ENCODE data around the gene GPI.
"Not testable (repeated sequence)": the region's sequence is repeated elsewhere in the genome, so short reads cannot be mapped to it uniquely, and the experiment has no call there.

The GPI gene

GRCh38 chr19:34325981-34326787 is 38.8 kb upstream of the GPI start:
- Histone ChIP-seq H3K27ac (ENCODE audit: low read length) (no peak overlapping the region), H3K27me3 (ENCODE audit: insufficient read depth, low read length) (no peaks in the 10 kb centered on the region), H3K9me3 (ENCODE audit: insufficient read depth, low read depth, low read length) (no peaks in the 10 kb centered on the region), H3K4me1 (ENCODE audit: insufficient read depth, low read length) (peaks cover 5% of the 10 kb centered on the region), H3K36me3 (ENCODE audit: insufficient read depth, low read depth, low read length) (peaks cover 32% of the 10 kb centered on the region), H3K4me3 (ENCODE audit: low read length) (no peak overlapping the region), H3K9ac (ENCODE audit: low read depth, low read length) (no peak overlapping the region)

DNA sequence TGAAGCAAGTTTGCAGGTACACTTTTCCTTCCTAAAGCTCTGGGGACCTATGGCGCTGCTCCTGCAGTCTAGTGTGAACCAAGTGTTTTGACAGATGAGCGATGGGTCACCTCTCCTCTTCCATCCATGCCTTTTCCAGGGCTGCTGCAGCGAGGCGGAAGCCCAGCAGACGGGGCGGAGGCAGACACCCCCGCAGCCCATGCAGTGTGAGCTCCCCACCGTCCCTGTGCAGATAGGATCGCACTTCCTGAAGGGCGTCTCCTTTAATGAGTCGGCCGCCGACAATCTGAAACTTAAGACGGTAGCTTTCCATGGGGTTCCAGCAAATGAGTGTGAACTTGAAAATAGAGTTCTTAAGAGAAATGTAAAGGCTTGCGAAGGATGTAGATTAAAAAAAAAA is 37.1 kb upstream of the GPI start:
- no peak overlapping the region for H3K9ac ChIP-seq (ENCODE audit: low read depth, low read length)
- peaks cover 39% of the 10 kb centered on the region for H3K36me3 ChIP-seq (ENCODE audit: insufficient read depth, low read depth, low read length)
- H3K27me3 ChIP-seq (ENCODE audit: insufficient read depth, low read length) = no peaks in the 10 kb centered on the region
- no peaks in the 10 kb centered on the region for H3K9me3 ChIP-seq (ENCODE audit: insufficient read depth, low read depth, low read length)
- H3K4me3 ChIP-seq (ENCODE audit: low read length) = no peak overlapping the region
- no peak overlapping the region for H3K27ac ChIP-seq (ENCODE audit: low read length)
- peaks cover 5% of the 10 kb centered on the region for H3K4me1 ChIP-seq (ENCODE audit: insufficient read depth, low read length)

DNA sequence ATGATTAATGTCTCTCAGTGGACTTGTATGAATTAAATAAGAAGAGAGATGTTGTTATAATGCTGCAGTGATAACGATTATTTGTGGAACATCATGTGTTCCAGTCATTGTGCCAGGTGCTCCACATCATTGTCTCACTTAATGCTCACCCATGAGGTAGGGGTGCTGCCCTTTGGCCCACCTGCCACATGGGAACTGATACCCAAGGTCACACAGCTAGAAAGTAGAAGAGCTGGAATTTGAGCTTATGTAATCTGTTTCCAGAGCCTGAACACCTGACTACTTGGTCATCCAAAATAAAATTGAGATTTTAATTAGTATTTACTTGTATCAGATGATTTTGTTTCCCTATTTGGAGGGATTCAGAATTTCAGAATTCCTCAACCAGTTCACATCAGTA is 36.0 kb upstream of the GPI start:
- H3K9ac ChIP-seq (ENCODE audit: low read depth, low read length) = no peak overlapping the region
- H3K4me3 ChIP-seq (ENCODE audit: low read length) = no peak overlapping the region
- H3K27ac ChIP-seq (ENCODE audit: low read length) = no peak overlapping the region
- H3K27me3 ChIP-seq (ENCODE audit: insufficient read depth, low read length) = no peaks in the 10 kb centered on the region
- H3K9me3 ChIP-seq (ENCODE audit: insufficient read depth, low read depth, low read length) = no peaks in the 10 kb centered on the region
- H3K4me1 ChIP-seq (ENCODE audit: insufficient read depth, low read length) = no peaks in the 10 kb centered on the region
- peaks cover 47% of the 10 kb centered on the region for H3K36me3 ChIP-seq (ENCODE audit: insufficient read depth, low read depth, low read length)

- peaks cover 45% of the 10 kb centered on the region for H3K36me3 ChIP-seq (ENCODE audit: insufficient read depth, low read depth, low read length)
These were observed 34.9 kb upstream of the GPI start for GRCh38 chr19:34330116-34330515.

DNA sequence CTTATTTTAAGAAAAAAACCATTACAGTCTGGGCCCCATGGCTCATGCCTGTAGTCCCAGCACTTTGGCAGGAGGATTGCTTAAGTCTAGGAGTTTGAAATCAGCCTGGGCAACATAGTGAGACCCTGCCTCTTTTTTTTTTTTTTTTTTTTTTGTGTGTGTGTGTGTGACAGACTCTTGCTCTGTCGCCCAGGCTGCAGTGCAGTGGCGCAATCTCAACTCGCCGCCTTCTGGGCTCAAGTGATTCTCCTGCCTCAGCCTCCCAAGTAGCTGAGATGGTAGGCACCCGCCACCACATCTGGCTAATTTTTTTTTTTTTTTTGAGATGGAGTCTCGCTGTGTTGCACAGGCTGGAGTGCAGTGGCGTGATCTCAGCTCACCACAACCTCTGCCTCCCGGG is 34.4 kb upstream of the GPI start:
- not testable (repeated sequence) for H3K27me3 ChIP-seq (ENCODE audit: insufficient read depth, low read length); H3K4me1 ChIP-seq (ENCODE audit: insufficient read depth, low read length); H3K4me3 ChIP-seq (ENCODE audit: low read length); H3K9ac ChIP-seq (ENCODE audit: low read depth, low read length); H3K9me3 ChIP-seq (ENCODE audit: insufficient read depth, low read depth, low read length); H3K27ac ChIP-seq (ENCODE audit: low read length)
- H3K36me3 ChIP-seq (ENCODE audit: insufficient read depth, low read depth, low read length) = peaks cover 43% of the 10 kb centered on the region

More at GRCh38 chr19:34330116-34330515, 34.9 kb upstream of the GPI start:
- Histone ChIP-seq H3K4me1 (ENCODE audit: insufficient read depth, low read length) (no peaks in the 10 kb centered on the region), H3K9ac (ENCODE audit: low read depth, low read length) (no peak overlapping the region), H3K27me3 (ENCODE audit: insufficient read depth, low read length) (no peaks in the 10 kb centered on the region), H3K9me3 (ENCODE audit: insufficient read depth, low read depth, low read length) (no peaks in the 10 kb centered on the region), H3K27ac (ENCODE audit: low read length) (no peak overlapping the region), H3K4me3 (ENCODE audit: low read length) (no peak overlapping the region)

GRCh38 chr19:34331596-34331995 is 33.4 kb upstream of the GPI start:
- H3K36me3 ChIP-seq (ENCODE audit: insufficient read depth, low read depth, low read length) = peaks cover 43% of the 10 kb centered on the region
- not testable (repeated sequence) for H3K9me3 ChIP-seq (ENCODE audit: insufficient read depth, low read depth, low read length); H3K4me1 ChIP-seq (ENCODE audit: insufficient read depth, low read length); H3K27ac ChIP-seq (ENCODE audit: low read length); H3K9ac ChIP-seq (ENCODE audit: low read depth, low read length); H3K27me3 ChIP-seq (ENCODE audit: insufficient read depth, low read length); H3K4me3 ChIP-seq (ENCODE audit: low read length)

DNA sequence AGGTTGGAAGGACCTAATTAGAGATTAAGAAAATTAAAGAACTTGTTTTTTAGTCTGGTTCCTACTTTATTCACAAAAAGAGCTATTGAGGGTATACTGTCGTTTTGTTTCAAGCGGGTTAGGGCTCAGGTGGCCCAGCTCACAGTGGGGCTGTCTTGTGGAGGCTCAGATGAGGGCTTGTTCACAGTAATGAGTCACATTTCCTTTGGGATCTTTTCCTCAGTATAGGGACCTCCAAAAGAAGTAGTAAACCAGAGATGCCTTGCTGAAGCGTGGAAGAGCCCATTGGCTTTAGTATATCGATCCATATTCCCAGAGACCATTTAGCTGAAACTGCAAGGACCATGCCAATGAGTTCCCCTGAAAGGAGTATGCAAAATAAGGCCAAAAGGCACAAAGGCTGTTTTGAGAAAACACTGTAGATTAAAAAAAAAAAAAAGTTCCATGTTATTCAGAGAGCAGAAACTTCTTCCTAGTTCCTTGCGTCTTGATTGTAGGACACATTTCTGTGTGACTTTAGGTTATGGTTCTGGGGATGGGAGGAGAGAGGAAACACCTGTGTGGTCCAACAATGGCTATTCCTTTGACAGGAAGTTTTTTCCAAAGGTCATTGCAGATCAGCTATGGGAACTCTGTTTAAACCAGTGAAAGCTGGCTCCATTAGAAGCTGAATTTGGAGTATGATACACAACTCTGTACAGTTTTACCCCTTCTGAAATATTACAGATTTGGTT is 32.8 kb upstream of the GPI start:
- Histone ChIP-seq H3K4me1 (ENCODE audit: insufficient read depth, low read length) (no peaks in the 10 kb centered on the region), H3K9ac (ENCODE audit: low read depth, low read length) (no peak overlapping the region), H3K27me3 (ENCODE audit: insufficient read depth, low read length) (no peaks in the 10 kb centered on the region), H3K27ac (ENCODE audit: low read length) (no peak overlapping the region), H3K36me3 (ENCODE audit: insufficient read depth, low read depth, low read length) (peaks cover 43% of the 10 kb centered on the region), H3K4me3 (ENCODE audit: low read length) (no peak overlapping the region), H3K9me3 (ENCODE audit: insufficient read depth, low read depth, low read length) (no peaks in the 10 kb centered on the region)

DNA sequence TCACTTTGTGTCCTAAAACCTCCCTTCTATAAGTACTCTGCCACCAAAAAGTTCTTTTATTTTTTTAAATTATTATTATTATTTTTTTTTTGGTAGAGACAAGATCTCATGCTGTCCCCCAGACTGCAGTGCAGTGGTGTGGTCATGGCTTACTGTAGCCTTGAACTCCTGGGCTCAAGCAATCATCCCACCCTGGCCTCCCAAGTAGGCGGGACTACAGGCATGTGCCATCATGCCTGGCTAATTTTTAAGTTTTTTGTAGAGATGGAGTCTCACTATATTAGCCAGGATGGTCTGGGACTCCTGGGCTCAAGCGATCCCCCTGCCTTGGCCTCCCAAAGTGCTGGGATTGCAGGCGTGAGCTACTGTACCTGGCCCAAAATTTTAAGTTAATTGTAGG is 29.1 kb upstream of the GPI start:
- Histone ChIP-seq H3K9ac (ENCODE audit: low read depth, low read length) (no peak overlapping the region), H3K4me1 (ENCODE audit: insufficient read depth, low read length) (no peaks in the 10 kb centered on the region), H3K9me3 (ENCODE audit: insufficient read depth, low read depth, low read length) (no peaks in the 10 kb centered on the region), H3K27ac (ENCODE audit: low read length) (no peak overlapping the region), H3K4me3 (ENCODE audit: low read length) (no peak overlapping the region), H3K36me3 (ENCODE audit: insufficient read depth, low read depth, low read length) (peaks cover 50% of the 10 kb centered on the region), H3K27me3 (ENCODE audit: insufficient read depth, low read length) (no peaks in the 10 kb centered on the region)

- Histone ChIP-seq H3K36me3 (ENCODE audit: insufficient read depth, low read depth, low read length) (peaks cover 52% of the 10 kb centered on the region), H3K9ac (ENCODE audit: low read depth, low read length) (no peak overlapping the region), H3K9me3 (ENCODE audit: insufficient read depth, low read depth, low read length) (no peaks in the 10 kb centered on the region), H3K4me3 (ENCODE audit: low read length) (no peak overlapping the region), H3K4me1 (ENCODE audit: insufficient read depth, low read length) (no peaks in the 10 kb centered on the region), H3K27me3 (ENCODE audit: insufficient read depth, low read length) (no peaks in the 10 kb centered on the region), H3K27ac (ENCODE audit: low read length) (no peak overlapping the region)
These were observed 28.2 kb upstream of the GPI start for GRCh38 chr19:34336781-34337271.

GRCh38 chr19:34337739-34338138 is 27.3 kb upstream of the GPI start:
- H3K4me1 ChIP-seq (ENCODE audit: insufficient read depth, low read length) = no peaks in the 10 kb centered on the region
- H3K27ac ChIP-seq (ENCODE audit: low read length) = no peak overlapping the region
- no peaks in the 10 kb centered on the region for H3K27me3 ChIP-seq (ENCODE audit: insufficient read depth, low read length)
- H3K36me3 ChIP-seq (ENCODE audit: insufficient read depth, low read depth, low read length) = peaks cover 57% of the 10 kb centered on the region
- no peaks in the 10 kb centered on the region for H3K9me3 ChIP-seq (ENCODE audit: insufficient read depth, low read depth, low read length)
- no peak overlapping the region for H3K4me3 ChIP-seq (ENCODE audit: low read length)
- no peak overlapping the region for H3K9ac ChIP-seq (ENCODE audit: low read depth, low read length)

DNA sequence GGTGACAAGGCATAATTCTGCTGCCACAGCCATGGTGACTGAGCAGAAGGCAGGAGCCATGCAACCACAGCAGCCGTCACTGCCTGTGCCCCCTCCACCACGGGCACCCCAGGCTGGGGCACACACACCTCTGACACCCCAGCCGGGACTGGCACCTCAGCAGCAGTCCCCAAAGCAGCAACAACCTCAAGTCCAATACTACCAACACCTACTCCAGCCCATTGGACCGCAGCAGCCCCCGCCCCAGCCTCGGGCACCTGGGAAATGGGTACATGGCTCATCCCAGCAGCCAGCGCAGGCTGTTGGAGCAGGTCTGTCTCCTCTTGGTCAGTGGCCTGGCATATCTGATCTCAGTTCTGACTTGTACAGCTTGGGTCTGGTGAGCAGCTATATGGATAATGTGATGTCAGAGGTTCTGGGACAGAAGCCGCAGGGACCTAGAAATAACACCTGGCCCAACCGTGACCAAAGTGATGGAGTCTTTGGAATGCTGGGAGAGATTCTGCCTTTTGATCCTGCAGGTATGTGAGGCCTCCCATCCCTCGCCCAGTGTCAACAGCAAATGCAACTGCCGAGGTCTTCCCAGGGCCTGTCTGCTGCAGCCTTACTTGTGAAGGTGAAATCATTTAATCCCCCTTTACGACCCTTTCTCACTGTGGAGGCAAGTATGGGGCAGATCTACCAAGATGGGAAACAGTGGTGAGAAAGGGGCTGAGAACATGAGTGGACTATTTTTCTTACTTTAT is 22.9 kb upstream of the GPI start:
- no peaks in the 10 kb centered on the region for H3K27me3 ChIP-seq (ENCODE audit: insufficient read depth, low read length)

More for the DNA sequence above, 22.9 kb upstream of the GPI start:
- Histone ChIP-seq H3K9me3 (ENCODE audit: insufficient read depth, low read depth, low read length) (no peaks in the 10 kb centered on the region), H3K4me3 (ENCODE audit: low read length) (no peak overlapping the region), H3K9ac (ENCODE audit: low read depth, low read length) (no peak overlapping the region), H3K27ac (ENCODE audit: low read length) (no peak overlapping the region), H3K4me1 (ENCODE audit: insufficient read depth, low read length) (no peaks in the 10 kb centered on the region), H3K36me3 (ENCODE audit: insufficient read depth, low read depth, low read length) (peaks cover 57% of the 10 kb centered on the region)

Measured in iPS-20b (cell line).